Thyroid gland (tissue), 4 donors: Measurements from ENCODE around the gene RPL27A.

ENCODE experiments used
- POLR2A ChIP-seq, 2 donors: fragments of 450-650 bp; IDR thresholded peaks; one replicate each; pipeline ENCODE4 v1.6.1; 2017; ENCODE audit warnings: antibody characterized with exemption in 2 of 2, mild to moderate bottlenecking in 2 of 2, moderate library complexity in 1 of 2
- TF ChIP-seq, protein P1 (sequence below), 6 experiments: fragments of 200-600 bp in 3 of 6; fragments of 450-650 bp in 3 of 6; sonication (generic) in 3 of 6; IDR thresholded peaks; one replicate each; pipeline ENCODE4 v1.5.1; 2016 to 2019; ENCODE audit warnings: antibody characterized with exemption in 6 of 6, mild to moderate bottlenecking in 2 of 6, inconsistent platforms in 1 of 6, moderate library complexity in 1 of 6

DNA sequence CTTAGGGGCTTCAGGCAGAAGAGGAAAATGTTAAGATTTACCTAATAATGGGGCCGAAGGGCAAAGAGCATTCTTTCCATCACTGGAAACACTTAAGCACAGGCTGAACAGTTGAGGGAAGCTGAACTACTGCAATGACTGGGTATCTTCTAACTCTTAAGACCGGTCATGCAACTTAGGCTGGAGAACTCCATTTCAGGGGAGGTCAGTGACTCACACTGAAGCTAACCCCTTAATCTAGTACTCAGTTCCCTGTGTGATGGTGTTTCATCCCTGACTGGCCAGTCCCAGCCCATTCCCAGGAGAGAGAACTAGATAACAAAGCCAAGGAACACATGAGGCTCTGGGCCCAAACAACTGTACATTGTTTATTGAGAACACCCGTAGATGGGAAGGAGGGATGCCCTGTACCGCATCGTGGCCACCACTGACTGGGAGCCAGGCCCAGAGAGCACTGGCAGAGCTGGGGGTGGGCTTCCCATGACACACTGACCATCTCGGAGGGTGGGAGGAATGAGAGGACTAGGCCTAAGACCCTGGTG, 10.5 kb downstream of the RPL27A start:
- TF ChIP-seq, protein P1, sequence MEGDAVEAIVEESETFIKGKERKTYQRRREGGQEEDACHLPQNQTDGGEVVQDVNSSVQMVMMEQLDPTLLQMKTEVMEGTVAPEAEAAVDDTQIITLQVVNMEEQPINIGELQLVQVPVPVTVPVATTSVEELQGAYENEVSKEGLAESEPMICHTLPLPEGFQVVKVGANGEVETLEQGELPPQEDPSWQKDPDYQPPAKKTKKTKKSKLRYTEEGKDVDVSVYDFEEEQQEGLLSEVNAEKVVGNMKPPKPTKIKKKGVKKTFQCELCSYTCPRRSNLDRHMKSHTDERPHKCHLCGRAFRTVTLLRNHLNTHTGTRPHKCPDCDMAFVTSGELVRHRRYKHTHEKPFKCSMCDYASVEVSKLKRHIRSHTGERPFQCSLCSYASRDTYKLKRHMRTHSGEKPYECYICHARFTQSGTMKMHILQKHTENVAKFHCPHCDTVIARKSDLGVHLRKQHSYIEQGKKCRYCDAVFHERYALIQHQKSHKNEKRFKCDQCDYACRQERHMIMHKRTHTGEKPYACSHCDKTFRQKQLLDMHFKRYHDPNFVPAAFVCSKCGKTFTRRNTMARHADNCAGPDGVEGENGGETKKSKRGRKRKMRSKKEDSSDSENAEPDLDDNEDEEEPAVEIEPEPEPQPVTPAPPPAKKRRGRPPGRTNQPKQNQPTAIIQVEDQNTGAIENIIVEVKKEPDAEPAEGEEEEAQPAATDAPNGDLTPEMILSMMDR (IDR thresholded peaks at IDR 0.05) = no peak
- no peak for TF ChIP-seq POLR2A (IDR thresholded peaks at IDR 0.05)
